Left hindlimb (tissue), 1 donor: ENCODE measurements around the gene GRIN2A.

Experiments used
- DNase-seq: peaks from one replicate; pipeline ENCODE4 v3.0.0-alpha.2; 2018

Gene GRIN2A

DNA sequence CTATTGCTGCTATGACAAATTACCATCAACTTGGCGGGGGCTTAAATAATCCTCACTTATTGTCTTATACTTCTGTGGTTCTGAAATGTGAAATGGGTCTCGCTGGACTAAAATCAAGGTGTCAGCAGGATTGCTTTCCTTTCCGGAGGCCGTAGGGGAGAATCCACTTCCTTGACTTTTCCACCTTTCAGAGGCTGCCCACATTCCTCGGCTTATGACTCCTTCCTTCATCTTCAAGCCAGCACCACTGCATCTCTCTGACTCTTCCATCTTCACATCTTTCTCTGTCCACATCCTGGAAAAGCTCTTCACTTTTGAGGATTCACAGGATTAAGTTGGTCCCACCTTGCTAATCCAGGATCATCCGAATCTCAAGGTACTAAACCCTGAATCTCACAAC is 217.8 kb downstream of the GRIN2A start:
- no peak for DNase-seq

DNA sequence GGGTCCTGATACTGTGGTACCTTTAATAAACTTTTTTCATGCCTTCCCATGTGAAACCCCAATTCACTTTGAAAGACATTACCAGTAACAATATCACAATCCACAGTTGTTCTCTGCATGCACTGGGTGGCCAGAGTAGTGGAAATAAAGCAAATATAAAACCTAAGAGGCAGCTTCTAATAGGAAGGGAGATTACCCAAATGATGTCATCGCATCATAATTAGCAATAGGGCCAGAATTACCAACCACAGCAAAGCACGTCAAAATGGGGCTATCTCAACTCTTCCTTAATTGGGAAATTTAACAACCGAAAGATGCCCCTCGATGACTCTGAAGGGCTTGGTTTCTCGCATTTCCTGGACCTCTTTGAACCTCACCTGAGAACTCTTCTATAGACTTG is 224.8 kb downstream of the GRIN2A start:
- DNase-seq = no peak

DNA sequence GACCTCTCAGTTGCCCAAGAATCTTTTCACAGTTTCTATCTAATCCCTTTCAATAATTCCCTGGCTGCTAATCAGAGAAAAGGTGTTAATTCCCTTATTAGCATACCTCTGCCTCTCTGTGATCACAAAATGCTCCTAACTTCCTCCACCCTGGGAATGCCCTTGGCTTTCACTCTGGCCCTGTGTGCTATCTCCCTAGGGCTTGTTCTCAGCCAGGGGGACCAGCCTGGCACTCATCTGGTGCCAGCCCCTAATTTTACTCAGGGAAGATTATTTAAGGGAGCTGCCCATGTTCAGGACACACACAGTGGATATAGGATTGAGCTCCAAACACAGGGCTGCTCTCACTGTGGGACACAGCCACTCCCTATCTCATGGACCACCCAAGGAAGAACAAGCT is 225.2 kb downstream of the GRIN2A start:
- no peak for DNase-seq

DNA sequence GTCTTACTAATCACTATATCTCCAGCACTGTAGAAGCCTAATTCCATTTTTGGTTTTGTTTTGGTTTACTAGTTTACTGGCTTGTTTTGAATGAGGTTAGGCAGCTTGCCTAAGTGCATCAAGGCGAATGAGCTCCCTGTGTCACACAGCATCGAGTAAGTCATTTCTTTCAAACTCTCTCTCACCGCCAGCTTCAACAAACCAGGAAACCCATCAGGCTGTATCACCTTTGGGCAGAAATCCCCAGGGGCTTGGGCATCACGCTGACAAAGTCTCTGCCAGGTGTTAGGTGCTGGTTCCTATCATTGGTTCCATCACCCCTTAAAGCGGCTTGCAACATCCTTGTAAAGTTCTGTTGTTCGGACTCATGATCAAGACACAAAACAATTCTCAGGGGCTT is 226.6 kb downstream of the GRIN2A start:
- DNase-seq = no peak

DNA sequence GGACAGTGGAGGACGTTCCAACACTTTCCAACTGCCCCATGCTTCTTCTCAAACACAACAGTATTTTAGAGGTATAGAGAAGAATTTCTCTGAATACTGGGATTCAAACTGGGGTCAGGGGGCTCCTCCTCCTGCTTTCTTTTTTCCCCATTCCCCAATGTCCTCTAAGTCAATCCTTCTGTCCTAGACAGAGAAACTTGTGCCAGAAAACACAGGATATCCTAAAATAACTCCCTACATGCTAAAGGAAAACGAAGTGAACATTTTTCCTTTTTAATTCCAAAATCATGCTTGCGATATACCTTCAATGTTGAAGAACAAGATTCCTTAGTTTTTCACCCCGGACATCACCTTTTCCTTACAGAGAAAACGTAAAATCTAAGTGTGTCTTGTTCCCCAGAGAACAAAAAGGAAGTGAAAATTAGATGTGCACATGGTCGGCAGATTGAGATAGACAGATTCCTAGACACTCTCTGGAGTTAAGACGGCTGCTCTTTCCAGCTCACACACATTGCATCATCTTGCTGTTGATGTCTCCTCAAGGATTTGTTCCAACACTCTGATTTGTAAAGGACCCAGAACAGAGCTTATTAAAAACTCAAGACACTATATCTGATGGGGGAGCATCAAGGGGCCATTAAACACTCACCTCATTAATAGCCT is 228.2 kb downstream of the GRIN2A start:
- DNase-seq = no peak

DNA sequence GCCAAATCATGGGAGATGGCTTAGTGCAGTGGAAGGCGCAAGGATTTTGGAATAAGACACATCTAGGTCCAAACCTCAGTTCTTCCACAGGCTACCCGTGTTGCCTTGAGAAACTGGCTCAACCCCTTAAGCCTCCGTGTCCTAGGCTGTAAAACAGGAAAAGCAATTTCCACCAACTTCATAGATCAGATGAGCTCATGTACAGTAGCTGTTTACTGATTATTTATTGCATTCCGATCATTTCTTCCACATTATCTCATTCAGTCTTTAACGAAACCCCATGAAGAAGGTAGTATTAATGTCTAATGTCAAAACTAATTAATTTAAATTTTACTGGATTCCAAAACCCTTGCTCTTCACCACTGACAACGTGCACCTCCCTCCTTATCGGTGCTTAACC is 231.6 kb downstream of the GRIN2A start:
- DNase-seq = no peak

DNA sequence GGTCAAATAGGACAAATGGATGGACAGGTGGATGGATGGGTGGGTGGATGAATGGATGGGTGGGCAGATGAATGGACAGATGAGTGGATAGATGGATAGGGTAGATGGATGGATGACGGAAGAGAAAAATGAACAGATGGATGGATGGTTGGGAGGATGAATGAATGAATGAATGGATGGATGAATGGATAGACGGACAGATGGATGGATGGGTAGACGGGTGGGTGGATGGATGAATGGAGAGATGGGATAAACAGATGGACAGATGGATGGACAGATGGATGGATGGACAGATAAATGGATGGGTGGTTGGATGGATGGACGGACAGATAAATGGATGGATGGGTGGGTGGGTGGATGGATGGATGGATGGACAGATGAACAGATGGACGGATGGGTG is 232.8 kb downstream of the GRIN2A start:
- DNase-seq = no peak

DNA sequence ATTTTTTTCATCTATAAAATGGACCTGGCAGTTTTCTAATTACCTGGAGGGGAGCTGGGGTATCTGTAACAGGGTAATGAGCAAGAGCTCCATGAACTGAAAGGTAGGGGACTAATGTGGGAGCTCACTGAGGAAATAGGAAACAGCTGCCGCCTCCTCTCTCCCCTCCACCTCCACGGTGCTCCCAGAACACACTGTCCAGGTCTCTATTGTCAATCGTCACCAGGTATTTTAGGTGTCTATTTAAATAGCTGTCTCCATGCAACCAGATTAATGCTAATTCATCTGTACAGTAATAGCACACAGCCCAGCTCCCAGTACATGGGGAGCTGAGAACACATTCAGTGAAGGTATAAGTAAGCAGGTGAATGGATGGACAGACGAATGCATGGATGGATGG is 233.3 kb downstream of the GRIN2A start:
- no peak for DNase-seq

DNA sequence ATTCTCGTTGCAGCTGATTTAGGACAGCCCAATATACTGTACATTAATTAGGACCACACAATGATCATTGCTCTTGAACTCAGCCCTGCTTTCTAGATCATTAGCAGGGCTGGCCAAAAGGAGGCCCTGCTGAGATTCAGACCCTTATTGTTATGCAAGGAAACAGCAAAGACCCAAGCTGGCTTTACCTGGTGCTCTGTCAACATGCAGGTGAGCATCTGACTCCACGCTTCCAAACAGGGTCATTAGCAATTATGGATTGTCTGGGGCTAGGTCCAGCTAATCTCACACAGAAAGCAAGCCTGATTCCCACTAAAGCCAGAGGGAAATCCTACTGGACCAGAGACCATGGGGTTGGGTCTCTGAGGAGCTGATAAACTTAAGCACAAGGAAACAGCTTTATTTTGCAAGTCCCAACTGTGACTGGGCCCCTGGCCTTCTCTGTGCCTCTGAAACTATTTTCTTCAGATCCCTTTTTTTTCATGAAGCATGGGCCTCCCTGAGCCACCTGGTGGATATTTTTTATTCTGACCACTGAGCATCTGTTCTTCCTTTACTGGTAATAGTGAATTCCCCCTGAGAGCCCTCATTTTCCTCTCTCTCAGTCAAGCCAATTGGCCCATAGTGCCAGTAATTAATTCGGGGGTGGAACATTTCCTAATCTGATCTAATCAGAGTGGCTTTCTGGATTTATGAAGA is 236.1 kb downstream of the GRIN2A start:
- no peak for DNase-seq

DNA sequence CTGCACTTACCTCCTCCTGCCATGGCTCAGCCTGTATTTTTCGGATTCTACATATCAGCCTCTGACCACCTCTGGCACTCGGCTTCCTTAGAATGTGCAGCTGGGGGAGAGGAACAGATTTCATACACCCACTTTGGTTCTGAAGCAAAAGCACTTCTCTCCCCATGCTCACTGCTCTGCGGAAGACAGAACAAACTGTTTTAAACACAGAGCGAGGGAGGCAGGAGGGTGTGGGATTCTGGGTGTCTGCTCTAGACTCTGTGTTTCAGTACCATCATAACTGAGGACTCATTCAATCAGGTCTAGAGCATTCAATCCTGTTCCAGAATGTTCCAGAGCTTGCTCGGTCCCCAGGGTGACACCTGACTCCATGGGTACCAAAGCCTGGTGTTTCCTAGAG is 239.1 kb downstream of the GRIN2A start:
- DNase-seq = no peak

DNA sequence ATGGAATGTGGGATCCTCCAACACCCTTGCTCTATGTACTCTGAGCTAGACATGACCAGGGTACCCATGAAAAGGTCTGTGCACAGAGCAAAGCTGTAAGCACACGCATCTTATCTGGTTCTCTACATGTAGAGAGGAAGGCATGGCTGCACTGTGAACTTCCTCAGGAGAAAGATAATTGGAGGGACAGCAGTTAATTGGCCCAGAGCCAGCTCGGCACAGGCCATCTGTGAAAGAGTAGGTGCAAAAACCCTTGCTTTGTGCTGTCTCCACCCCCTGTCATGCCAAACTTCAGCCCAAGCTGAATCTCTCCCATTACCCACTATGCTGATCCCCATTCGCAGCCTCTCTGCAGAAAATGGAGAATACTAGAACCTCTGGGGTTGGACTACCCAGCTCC is 241.0 kb downstream of the GRIN2A start:
- DNase-seq = no peak

DNA sequence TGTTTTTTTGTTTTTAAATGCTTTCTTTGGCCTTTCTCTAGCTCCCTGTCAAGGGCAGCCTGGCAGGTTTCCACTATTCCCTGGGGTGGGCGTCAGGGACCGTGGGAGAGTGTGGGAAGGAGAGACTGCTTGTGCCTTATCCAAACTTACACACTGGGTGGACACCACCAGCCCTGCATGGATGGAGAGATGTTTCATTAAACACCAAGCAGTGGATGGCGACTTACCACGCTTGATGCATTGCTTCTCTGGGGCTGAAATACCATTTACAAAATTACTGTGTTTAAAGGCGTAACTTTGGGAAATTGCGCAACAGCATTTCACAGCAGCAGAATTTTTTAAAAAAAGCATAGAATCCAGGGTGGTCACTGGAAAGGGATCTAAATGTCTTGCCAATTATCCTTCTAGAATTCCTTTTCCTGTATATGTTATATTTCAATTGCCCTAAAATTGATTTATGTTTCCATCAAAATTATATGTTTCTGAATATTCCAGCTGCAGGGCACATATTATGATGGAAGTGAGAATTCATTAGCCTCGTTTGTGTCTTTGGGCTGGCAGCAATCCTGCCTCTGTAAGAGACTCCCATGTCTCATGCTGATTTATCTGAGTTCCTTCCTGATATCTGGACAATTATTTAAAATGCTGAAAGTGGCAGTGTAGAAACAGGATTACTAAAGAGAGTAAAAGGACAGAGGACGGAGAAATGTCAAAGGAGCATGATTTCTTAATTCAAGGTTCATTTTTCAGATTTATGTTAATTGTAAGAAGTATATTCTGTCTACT is 247.3 kb downstream of the GRIN2A start:
- DNase-seq = no peak

DNA sequence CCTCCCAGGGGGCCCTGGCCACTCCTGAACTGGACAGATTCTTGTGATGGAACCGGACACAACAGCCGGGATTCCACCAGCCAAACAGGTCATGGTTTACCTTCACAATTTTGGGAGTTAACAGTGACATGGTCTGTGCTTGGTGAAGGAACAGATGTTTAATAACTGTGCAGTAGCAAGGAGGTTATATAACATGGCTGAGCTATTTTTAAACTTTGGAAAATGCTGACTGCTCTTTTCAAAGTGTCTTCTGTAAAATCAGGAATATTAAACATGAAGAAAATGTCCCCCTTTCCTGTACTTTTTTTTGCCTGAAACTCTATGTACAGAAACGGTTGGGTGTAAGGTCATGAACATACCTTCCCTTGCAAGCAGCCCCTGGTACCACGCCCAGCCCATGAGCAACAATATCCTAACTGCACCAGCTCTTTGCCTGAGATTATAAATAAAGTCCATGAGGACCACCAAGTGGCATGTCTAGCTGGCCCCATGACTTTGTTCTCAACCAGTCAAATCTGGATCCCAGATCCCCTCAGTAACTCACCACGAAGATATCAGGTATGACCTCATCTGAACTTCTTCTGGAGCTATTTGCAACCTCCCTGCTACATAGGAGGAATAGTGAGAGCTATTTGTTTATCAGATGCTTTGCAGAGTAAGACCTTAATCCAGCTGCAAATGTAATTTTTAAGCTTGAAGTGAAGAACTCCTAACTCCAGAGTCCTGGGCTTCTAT is 249.1 kb downstream of the GRIN2A start:
- DNase-seq = no peak

DNA sequence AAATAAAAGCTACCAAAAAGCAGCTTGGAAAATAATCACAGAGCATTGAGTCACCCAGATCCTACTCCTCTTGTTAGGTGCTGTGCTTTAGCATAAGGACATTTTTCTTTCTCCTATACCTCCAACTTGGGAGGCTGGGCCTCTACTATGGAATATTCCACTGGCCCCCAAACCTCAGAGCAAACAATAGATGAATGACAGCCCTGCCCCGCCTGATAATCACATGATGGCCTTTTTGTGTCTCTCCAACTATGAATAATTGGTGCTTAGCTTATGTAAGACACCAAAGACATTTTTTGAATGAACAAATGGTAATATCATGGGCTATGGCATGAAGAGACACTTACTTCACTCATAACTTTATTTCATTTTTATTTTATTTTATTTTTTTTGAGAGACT is 250.2 kb downstream of the GRIN2A start:
- DNase-seq = no peak

DNA sequence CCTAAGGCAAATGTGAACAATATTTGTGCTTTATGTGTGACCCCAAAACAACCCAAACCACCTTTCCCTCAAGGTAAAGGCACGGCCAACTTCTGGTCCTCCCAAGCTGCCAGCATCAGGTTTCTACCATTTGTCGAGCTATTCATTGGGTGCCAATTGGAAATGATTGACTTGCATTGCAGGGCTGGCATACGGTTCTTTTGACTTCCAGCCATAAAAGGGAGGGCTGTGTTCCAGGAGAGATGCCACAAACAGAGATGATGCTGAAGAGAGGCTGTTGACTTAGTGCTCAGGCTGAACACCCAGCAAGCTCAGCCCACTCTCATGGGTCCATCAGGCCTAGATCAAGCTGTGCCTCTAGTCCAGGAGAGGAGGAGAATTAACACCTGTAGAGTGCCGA is 252.4 kb downstream of the GRIN2A start:
- no peak for DNase-seq

DNA sequence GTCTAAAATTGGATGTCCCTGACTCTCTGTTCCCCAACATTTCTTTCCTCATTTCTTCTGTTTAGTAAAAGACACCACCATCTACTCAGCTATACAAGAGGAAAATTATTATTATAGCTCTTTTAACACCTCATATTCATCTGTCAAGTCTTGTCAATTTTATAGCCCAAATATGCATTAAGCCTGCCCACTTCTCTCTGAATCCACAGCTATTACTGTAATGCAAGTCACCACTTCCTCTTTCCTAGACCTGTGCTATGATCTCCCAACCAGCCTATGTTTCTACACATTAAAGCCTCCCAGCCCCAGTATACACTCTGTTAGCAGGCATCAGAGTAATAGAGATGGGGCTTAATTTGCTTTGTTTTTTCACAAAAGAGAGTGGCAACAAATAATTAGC is 252.9 kb downstream of the GRIN2A start:
- DNase-seq = no peak

DNA sequence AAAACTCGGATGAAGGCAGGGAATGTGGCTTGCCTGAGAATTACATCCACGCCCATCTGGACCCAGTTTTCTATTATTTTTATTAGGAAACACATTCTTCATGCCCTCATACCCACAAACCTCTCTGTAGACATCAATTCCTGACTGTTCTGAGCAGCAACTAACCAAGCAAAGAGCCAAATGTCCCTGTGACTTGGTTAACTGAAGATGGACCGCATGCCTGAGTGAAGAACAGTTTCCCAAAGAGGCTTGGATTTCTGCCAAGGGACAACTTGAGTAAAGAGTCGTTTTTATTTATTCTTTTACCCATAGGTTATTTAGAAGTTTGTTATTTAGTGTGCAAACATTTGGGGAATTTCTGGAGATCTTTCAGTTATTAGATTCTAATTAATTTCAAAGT is 259.8 kb downstream of the GRIN2A start:
- no peak for DNase-seq

DNA sequence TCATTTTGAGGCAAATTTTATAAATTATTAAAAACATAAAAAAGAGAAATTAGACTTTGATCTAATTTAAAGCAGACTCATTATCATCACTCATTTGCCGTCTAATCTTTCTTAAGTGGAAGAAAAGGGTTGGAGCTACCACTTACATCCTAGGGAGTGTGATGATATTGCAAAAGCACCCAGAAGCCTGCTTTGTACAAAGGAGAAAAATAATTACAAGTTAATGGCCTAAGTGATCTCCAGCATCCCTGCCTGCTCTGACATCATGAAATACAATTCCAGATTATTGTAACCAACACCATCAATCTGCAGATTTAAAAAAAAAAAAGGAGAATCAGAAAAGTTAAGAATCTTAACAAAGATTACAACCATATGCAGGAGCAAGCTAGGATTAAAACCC is 260.2 kb downstream of the GRIN2A start:
- no peak for DNase-seq

DNA sequence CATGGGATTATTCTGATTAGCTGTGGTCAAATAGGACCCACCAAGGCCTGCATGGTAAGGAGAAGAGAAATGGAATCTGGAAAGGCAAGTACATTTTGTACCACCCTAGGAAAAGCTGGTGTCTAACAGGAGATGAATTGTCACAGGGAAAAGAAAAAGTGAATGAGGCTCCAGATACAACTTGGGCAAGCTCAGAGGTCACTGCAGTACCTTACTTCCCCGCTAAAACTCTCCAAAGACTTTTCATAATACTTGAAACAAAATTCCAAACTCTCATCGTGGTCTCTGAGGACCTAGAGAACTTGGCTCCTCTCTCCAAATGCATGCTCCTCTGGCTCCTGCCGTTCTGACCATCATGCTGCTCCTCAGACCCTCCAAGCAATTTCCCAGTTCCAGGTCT is 262.8 kb downstream of the GRIN2A start:
- no peak for DNase-seq

DNA sequence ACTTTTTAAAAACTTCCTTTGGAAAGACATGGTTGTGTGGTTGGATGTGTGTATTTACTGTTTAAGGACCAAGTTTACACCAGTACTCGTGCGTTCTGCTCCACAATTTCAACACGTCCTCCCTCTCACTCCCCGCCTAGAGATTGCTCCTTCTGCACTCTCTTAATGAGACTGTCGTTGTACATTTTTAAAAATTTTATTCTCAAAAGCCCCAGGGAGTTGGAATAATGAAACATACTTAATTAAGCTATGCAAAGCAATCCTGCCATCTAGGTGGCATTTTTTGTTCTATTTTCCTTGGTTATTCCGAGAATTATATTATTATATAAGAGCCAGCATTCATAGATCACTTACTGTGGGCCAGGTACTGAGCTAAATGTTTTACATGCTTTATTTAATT is 264.5 kb downstream of the GRIN2A start:
- no peak for DNase-seq

DNA sequence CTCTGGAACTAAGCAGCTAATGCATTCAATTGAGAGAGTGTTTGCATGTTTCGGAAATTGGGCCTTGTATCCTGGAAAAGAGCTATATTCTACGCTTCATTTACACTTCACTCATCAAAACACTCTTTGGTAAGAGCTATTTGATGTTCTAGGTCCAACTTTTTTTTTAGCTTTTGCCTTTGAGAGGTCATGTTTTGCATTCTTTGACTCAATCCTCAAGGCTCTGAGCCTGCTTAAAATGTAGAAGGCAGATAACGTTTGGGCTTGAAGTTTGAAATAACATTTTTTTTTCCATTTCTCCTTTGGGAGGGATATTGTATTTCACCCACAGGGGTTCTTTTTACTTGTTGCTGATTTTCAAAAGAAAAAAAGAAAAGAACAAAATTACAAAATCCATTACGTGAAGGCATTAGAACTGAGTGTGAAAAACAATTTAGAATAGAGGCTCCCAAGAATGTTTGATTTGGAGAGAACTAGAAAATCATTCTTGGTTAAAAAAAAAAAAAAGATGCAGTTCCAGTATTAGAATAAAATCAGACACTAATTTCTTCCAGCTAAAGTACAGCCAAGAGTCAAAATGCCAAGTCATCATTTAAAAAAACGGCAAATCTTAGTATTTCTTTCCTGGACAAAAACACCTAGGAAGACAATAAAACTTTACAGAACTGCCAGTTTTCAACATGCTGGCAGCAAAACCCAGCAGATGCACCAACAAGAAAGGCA is 268.5 kb downstream of the GRIN2A start:
- no peak for DNase-seq

DNA sequence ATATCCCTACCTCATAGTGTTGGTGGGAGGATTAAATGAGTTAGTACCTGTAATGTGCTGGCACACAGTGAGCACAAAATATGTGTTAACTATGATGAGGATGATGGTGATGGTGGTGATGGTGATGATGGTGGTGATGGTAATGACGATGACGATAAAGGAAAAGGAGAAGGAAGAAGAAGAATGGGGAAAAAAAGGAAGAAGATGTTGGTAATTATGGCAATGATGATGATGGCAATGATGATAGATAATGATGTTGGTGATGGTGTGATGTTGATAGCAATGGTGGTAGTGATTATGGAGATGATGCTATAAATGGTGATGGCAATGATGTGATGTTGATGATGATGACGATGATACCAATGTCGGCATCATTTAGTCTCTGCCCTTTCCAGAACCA is 270.2 kb downstream of the GRIN2A start:
- DNase-seq = no peak

DNA sequence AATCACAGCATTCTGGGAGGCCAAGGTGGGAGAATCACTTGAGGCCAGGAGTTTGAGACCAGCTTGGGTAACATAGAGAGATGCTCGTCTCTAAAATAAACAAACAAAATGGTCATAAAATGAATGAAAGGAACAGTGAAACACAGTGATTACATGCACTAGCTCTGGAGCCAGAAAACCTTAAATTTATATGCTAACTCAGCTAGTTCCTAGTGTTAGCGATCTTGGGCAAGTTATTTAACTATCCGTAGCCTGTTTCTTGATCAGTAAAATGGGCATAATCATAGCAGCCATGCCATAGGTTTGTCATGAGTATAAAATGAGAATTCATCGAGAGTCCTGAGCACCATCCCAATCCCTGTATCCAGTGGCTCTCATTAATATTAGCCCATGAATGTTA is 271.0 kb downstream of the GRIN2A start:
- no peak for DNase-seq
